GM23338 (cell line): ENCODE data around the gene XRRA1. TPM values are rescaled to one million over a fixed set of nuclear protein-coding genes. Genes with fewer than 3 reads are reported as not detected.

ENCODE experiments used
- ATAC-seq: fragments of 200-7000 bp; cut with Tn5 transposase; 3 replicates; pipeline ENCODE4 v1.9.1; 2020
- DNase-seq: peaks from one replicate; pipeline ENCODE4 v3.0.0-alpha.2; 2015; ENCODE audit warnings: low spot score
- H2AFZ ChIP-seq: fragments of 200-600 bp; sonication (generic); 2 replicates; pipeline ENCODE4 v1.8.0; 2016; ENCODE audit warnings: antibody characterized with exemption, mild to moderate bottlenecking, moderate library complexity
- H3F3A ChIP-seq: fragments of 200-600 bp; sonication (generic); replicated peaks from 2 replicates; pipeline ENCODE4 v1.8.0; 2017; ENCODE audit warnings: antibody characterized with exemption, mixed run types, low read depth
- H3K27ac ChIP-seq: fragments of 200-600 bp; sonication (generic); 2 replicates; pipeline ENCODE4 v1.6.1; 2016; ENCODE audit warnings: low read depth
- H3K27me3 ChIP-seq: fragments of 200-600 bp; sonication (generic); 2 replicates; pipeline ENCODE4 v1.8.0; 2016; ENCODE audit warnings: mild to moderate bottlenecking, mixed run types, moderate library complexity; ENCODE audit not compliant: insufficient read depth
- H3K36me3 ChIP-seq: fragments of 200-600 bp; sonication (generic); 2 replicates; pipeline ENCODE4 v1.8.0; 2016; ENCODE audit warnings: mild to moderate bottlenecking; ENCODE audit not compliant: insufficient read depth
- H3K4me1 ChIP-seq: fragments of 200-600 bp; sonication (generic); 2 replicates; pipeline ENCODE4 v1.8.0; 2016; ENCODE audit warnings: mild to moderate bottlenecking, moderate library complexity; ENCODE audit not compliant: insufficient read depth
- H3K4me2 ChIP-seq: fragments of 200-600 bp; sonication (generic); 2 replicates; pipeline ENCODE4 v1.7.1; 2017; ENCODE audit warnings: mixed run types
- H3K4me3 ChIP-seq: fragments of 200-600 bp; sonication (generic); 2 replicates; pipeline ENCODE4 v1.6.1; 2016; ENCODE audit warnings: mixed run types
- H3K79me2 ChIP-seq: fragments of 200-600 bp; sonication (generic); replicated peaks from 2 replicates; pipeline ENCODE4 v1.8.0; 2017; ENCODE audit warnings: mild to moderate bottlenecking; ENCODE audit not compliant: insufficient read depth
- H3K9me2 ChIP-seq: fragments of 200-600 bp; sonication (generic); 2 replicates; pipeline ENCODE4 v1.8.0; 2017; ENCODE audit not compliant: insufficient read depth
- H4K20me1 ChIP-seq: fragments of 200-600 bp; sonication (generic); replicated peaks from 2 replicates; pipeline ENCODE4 v1.8.0; 2017; ENCODE audit warnings: mild to moderate bottlenecking; ENCODE audit not compliant: insufficient read depth
- H3K27ac Mint-ChIP-seq: 2 replicates; pipeline ENCODE4 v1.8.0; 2020; ENCODE audit warnings: inconsistent platforms, mild to moderate bottlenecking, moderate library complexity, mixed read lengths
- H3K27me3 Mint-ChIP-seq: 3 replicates; pipeline ENCODE4 v1.8.0; 2022; ENCODE audit warnings: low read depth, mild to moderate bottlenecking, moderate library complexity, mixed read lengths, inconsistent platforms; ENCODE audit not compliant: insufficient read depth, poor library complexity
- H3K36me3 Mint-ChIP-seq: 3 replicates; pipeline ENCODE4 v1.8.0; 2021; ENCODE audit warnings: low read depth, mild to moderate bottlenecking, inconsistent platforms, moderate library complexity, mixed read lengths
- H3K4me1 Mint-ChIP-seq: 3 replicates; pipeline ENCODE4 v1.8.0; 2020; ENCODE audit warnings: mild to moderate bottlenecking, inconsistent platforms, mixed read lengths
- H3K4me3 Mint-ChIP-seq: 3 replicates; pipeline ENCODE4 v1.8.0; 2021; ENCODE audit warnings: moderate library complexity, mild to moderate bottlenecking, inconsistent platforms, mixed read lengths
- H3K9me3 Mint-ChIP-seq: 3 replicates; pipeline ENCODE4 v1.8.0; 2020; ENCODE audit warnings: moderate library complexity, mild to moderate bottlenecking, inconsistent platforms, mixed read lengths
- CREB1 ChIP-seq: fragments of 250-450 bp; sonication (Bioruptor Pico); IDR thresholded peaks from 2 replicates; pipeline ENCODE4 v1.5.0; 2020; ENCODE audit warnings: low read depth, mild to moderate bottlenecking, moderate library complexity
- EZH2 ChIP-seq: fragments of 200-600 bp; sonication (generic); IDR thresholded peaks from one replicate; pipeline ENCODE4 v1.8.0; 2017; ENCODE audit warnings: antibody characterized with exemption, mild to moderate bottlenecking, low read depth; ENCODE audit not compliant: unreplicated experiment
- EZH2phosphoT487 ChIP-seq: fragments of 200-600 bp; sonication (generic); IDR thresholded peaks from one replicate; pipeline ENCODE4 v1.8.1; 2018; ENCODE audit warnings: antibody characterized with exemption; ENCODE audit not compliant: unreplicated experiment
- JUNB ChIP-seq: IDR thresholded peaks from one replicate; pipeline ENCODE4 v1.6.1; 2016; ENCODE audit warnings: antibody characterized with exemption; ENCODE audit not compliant: unreplicated experiment
- NANOG ChIP-seq: IDR thresholded peaks from 2 replicates; pipeline ENCODE4 v1.6.1; 2016; ENCODE audit warnings: antibody characterized with exemption, borderline replicate concordance
- POLR2AphosphoS5 ChIP-seq: IDR thresholded peaks from 2 replicates; pipeline ENCODE4 v1.6.1; 2016; ENCODE audit warnings: antibody characterized with exemption, low read depth
- STAT1 ChIP-seq: IDR thresholded peaks from one replicate; pipeline ENCODE4 v1.6.1; 2016; ENCODE audit warnings: antibody characterized with exemption; ENCODE audit not compliant: unreplicated experiment
- ZNF114 ChIP-seq: fragments of 250-450 bp; sonication (Bioruptor Pico); IDR thresholded peaks from 2 replicates; pipeline ENCODE4 v1.5.0; 2020; ENCODE audit warnings: mild to moderate bottlenecking, moderate library complexity
- ZNF331 ChIP-seq: fragments of 250-450 bp; sonication (Bioruptor Pico); IDR thresholded peaks from 2 replicates; pipeline ENCODE4 v1.5.0; 2020; ENCODE audit warnings: low read depth, mild to moderate bottlenecking, moderate library complexity
- polyA plus RNA-seq: library from polyadenylated mRNA; unstranded; fragments of >200 nt; fragmentation: Nextera tagmentation; extraction: Ambion mirVana; gene quantifications from 2 replicates; pipeline ENCODE4 v1.2.1, GENCODE V29; 2016
- total RNA-seq: library from RNA; depleted of rRNA; stranded (reverse); fragments of >200 nt; shearing (Covaris generic); gene quantifications from 2 replicates; pipeline ENCODE4 v1.2.3, GENCODE V29; 2014
- TF ChIP-seq, protein P1 (sequence below), 2 experiments: fragments of 200-600 bp in 1 of 2; sonication (generic) in 1 of 2; conservative IDR thresholded peaks; 2 replicates each; pipeline versions ENCODE4 v1.5.1 to v1.6.1; 2016 to 2017; ENCODE audit warnings: antibody characterized with exemption in 2 of 2, low read depth in 2 of 2, mild to moderate bottlenecking in 2 of 2, moderate library complexity in 1 of 2
- TF ChIP-seq, protein P2 (sequence below): IDR thresholded peaks from 2 replicates; pipeline ENCODE4 v1.6.1; 2016; ENCODE audit warnings: antibody characterized with exemption
- TF ChIP-seq, protein P3 (sequence below): fragments of 250-450 bp; sonication (Bioruptor Pico); IDR thresholded peaks from 2 replicates; pipeline ENCODE4 v1.5.0; 2020; ENCODE audit warnings: mild to moderate bottlenecking, moderate library complexity
- TF ChIP-seq, protein P4 (sequence below): IDR thresholded peaks from one replicate; pipeline ENCODE4 v1.6.1; 2018; ENCODE audit warnings: antibody characterized with exemption; ENCODE audit not compliant: unreplicated experiment

Gene XRRA1
- total and polyA plus RNA-seq, 2 experiments from 2014 or later, result 4.9 to 5.4 TPM

DNA sequence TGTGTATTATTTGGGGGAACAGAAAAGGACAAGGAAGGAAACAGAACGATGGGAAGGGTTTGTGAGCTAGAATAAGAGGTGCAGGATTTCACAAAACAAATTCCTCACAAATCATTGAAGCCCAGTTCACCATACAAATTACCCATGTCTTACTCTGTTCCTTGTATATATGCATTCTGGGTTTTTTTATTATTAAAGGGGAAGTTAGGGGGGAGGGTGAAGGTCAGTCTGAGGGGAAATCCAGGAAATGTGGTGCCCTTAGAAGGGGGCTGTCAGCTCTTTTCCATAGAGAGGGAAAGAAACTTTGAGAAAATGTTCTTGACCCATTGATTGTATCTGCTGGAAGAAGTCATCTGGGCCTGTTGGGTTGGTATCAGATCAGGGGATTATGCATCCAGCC, 109.4 kb downstream of the XRRA1 start (continued):
- no peak for TF ChIP-seq ZNF331
- TF ChIP-seq EZH2phosphoT487, result no peak
- TF ChIP-seq POLR2AphosphoS5, result no peak
- TF ChIP-seq, protein P1, sequence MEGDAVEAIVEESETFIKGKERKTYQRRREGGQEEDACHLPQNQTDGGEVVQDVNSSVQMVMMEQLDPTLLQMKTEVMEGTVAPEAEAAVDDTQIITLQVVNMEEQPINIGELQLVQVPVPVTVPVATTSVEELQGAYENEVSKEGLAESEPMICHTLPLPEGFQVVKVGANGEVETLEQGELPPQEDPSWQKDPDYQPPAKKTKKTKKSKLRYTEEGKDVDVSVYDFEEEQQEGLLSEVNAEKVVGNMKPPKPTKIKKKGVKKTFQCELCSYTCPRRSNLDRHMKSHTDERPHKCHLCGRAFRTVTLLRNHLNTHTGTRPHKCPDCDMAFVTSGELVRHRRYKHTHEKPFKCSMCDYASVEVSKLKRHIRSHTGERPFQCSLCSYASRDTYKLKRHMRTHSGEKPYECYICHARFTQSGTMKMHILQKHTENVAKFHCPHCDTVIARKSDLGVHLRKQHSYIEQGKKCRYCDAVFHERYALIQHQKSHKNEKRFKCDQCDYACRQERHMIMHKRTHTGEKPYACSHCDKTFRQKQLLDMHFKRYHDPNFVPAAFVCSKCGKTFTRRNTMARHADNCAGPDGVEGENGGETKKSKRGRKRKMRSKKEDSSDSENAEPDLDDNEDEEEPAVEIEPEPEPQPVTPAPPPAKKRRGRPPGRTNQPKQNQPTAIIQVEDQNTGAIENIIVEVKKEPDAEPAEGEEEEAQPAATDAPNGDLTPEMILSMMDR (conservative IDR thresholded peaks at IDR 0.05; ENCODE audit: low read depth in 2 of 2), result no peak

DNA sequence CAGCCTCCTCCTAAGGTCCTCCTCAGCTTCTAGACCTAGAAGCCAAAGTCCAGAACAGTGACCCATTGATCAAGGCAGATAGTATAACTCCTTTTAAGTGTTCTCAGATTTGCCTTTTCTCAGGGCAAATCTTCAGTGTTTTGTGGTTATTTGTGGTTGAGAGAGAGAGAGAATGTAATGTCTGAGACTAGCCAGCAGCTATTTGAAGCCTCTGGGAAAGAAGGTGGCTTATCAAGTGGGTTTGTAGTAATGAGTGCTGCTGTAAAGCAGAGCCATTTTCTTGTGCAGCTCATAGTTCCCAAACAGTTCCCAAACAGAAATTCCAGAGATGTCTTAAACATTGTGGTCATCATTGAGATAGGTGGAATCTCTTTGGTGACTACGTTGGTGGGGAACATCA, 110.7 kb downstream of the XRRA1 start:
- no peaks in the 10 kb centered on the region for H3K9me2 ChIP-seq
- no peaks in the 10 kb centered on the region; the same call in 2 of the 3 replicates for H3K9me3 Mint-ChIP-seq
- ATAC-seq, result no peak
- H3K4me3 ChIP-seq, result no peak overlapping the region
- H3K4me2 ChIP-seq, result no peak overlapping the region
- H3K4me1 Mint-ChIP-seq, result peaks cover 5% of the 10 kb centered on the region; the same call in 1 of the 3 replicates
- no peaks in the 10 kb centered on the region for H3F3A ChIP-seq
- H3K36me3 Mint-ChIP-seq, result peaks cover 20% of the 10 kb centered on the region
- no peak for DNase-seq
- no peaks in the 10 kb centered on the region; the same call in 1 of the 2 replicates for H4K20me1 ChIP-seq
- no peak overlapping the region for H3K4me3 Mint-ChIP-seq
- H3K27ac ChIP-seq, result no peak overlapping the region
- no peak overlapping the region for H3K27ac Mint-ChIP-seq
- no peaks in the 10 kb centered on the region for H3K27me3 ChIP-seq
- H3K79me2 ChIP-seq, result no peaks in the 10 kb centered on the region
- H3K27me3 Mint-ChIP-seq, result peaks cover 6% of the 10 kb centered on the region
- no peaks in the 10 kb centered on the region for H3K4me1 ChIP-seq
- H3K36me3 ChIP-seq, result peaks cover 15% of the 10 kb centered on the region; the same call in 1 of the 2 replicates
- no peak overlapping the region for H2AFZ ChIP-seq
- no peak for TF ChIP-seq JUNB
- TF ChIP-seq EZH2, result no peak
- TF ChIP-seq STAT1, result no peak
- TF ChIP-seq ZNF114, result no peak
- TF ChIP-seq CREB1, result no peak
- TF ChIP-seq EZH2phosphoT487, result no peak
- TF ChIP-seq, protein P2, sequence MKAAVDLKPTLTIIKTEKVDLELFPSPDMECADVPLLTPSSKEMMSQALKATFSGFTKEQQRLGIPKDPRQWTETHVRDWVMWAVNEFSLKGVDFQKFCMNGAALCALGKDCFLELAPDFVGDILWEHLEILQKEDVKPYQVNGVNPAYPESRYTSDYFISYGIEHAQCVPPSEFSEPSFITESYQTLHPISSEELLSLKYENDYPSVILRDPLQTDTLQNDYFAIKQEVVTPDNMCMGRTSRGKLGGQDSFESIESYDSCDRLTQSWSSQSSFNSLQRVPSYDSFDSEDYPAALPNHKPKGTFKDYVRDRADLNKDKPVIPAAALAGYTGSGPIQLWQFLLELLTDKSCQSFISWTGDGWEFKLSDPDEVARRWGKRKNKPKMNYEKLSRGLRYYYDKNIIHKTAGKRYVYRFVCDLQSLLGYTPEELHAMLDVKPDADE, result no peak
- TF ChIP-seq NANOG, result no peak
- TF ChIP-seq, protein P3, sequence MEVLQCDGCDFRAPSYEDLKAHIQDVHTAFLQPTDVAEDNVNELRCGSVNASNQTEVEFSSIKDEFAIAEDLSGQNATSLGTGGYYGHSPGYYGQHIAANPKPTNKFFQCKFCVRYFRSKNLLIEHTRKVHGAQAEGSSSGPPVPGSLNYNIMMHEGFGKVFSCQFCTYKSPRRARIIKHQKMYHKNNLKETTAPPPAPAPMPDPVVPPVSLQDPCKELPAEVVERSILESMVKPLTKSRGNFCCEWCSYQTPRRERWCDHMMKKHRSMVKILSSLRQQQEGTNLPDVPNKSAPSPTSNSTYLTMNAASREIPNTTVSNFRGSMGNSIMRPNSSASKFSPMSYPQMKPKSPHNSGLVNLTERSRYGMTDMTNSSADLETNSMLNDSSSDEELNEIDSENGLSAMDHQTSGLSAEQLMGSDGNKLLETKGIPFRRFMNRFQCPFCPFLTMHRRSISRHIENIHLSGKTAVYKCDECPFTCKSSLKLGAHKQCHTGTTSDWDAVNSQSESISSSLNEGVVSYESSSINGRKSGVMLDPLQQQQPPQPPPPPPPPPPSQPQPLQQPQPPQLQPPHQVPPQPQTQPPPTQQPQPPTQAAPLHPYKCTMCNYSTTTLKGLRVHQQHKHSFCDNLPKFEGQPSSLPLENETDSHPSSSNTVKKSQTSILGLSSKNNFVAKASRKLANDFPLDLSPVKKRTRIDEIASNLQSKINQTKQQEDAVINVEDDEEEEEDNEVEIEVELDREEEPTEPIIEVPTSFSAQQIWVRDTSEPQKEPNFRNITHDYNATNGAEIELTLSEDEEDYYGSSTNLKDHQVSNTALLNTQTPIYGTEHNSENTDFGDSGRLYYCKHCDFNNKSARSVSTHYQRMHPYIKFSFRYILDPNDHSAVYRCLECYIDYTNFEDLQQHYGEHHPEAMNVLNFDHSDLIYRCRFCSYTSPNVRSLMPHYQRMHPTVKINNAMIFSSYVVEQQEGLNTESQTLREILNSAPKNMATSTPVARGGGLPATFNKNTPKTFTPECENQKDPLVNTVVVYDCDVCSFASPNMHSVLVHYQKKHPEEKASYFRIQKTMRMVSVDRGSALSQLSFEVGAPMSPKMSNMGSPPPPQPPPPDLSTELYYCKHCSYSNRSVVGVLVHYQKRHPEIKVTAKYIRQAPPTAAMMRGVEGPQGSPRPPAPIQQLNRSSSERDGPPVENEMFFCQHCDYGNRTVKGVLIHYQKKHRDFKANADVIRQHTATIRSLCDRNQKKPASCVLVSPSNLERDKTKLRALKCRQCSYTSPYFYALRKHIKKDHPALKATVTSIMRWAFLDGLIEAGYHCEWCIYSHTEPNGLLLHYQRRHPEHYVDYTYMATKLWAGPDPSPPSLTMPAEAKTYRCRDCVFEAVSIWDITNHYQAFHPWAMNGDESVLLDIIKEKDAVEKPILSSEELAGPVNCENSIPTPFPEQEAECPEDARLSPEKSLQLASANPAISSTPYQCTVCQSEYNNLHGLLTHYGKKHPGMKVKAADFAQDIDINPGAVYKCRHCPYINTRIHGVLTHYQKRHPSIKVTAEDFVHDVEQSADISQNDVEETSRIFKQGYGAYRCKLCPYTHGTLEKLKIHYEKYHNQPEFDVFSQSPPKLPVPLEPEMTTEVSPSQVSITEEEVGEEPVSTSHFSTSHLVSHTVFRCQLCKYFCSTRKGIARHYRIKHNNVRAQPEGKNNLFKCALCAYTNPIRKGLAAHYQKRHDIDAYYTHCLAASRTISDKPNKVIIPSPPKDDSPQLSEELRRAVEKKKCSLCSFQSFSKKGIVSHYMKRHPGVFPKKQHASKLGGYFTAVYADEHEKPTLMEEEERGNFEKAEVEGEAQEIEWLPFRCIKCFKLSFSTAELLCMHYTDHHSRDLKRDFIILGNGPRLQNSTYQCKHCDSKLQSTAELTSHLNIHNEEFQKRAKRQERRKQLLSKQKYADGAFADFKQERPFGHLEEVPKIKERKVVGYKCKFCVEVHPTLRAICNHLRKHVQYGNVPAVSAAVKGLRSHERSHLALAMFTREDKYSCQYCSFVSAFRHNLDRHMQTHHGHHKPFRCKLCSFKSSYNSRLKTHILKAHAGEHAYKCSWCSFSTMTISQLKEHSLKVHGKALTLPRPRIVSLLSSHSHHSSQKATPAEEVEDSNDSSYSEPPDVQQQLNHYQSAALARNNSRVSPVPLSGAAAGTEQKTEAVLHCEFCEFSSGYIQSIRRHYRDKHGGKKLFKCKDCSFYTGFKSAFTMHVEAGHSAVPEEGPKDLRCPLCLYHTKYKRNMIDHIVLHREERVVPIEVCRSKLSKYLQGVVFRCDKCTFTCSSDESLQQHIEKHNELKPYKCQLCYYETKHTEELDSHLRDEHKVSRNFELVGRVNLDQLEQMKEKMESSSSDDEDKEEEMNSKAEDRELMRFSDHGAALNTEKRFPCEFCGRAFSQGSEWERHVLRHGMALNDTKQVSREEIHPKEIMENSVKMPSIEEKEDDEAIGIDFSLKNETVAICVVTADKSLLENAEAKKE (CRISPR knock-in tag), result no peak
- no peak for TF ChIP-seq ZNF331
- TF ChIP-seq, protein P4, sequence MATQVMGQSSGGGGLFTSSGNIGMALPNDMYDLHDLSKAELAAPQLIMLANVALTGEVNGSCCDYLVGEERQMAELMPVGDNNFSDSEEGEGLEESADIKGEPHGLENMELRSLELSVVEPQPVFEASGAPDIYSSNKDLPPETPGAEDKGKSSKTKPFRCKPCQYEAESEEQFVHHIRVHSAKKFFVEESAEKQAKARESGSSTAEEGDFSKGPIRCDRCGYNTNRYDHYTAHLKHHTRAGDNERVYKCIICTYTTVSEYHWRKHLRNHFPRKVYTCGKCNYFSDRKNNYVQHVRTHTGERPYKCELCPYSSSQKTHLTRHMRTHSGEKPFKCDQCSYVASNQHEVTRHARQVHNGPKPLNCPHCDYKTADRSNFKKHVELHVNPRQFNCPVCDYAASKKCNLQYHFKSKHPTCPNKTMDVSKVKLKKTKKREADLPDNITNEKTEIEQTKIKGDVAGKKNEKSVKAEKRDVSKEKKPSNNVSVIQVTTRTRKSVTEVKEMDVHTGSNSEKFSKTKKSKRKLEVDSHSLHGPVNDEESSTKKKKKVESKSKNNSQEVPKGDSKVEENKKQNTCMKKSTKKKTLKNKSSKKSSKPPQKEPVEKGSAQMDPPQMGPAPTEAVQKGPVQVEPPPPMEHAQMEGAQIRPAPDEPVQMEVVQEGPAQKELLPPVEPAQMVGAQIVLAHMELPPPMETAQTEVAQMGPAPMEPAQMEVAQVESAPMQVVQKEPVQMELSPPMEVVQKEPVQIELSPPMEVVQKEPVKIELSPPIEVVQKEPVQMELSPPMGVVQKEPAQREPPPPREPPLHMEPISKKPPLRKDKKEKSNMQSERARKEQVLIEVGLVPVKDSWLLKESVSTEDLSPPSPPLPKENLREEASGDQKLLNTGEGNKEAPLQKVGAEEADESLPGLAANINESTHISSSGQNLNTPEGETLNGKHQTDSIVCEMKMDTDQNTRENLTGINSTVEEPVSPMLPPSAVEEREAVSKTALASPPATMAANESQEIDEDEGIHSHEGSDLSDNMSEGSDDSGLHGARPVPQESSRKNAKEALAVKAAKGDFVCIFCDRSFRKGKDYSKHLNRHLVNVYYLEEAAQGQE, result no peak
- no peak for TF ChIP-seq POLR2AphosphoS5
